GM23338 (cell line): Measurements from ENCODE around the gene C9orf40. TPM values are rescaled to one million over a fixed set of nuclear protein-coding genes. Genes with fewer than 3 reads are reported as not detected.

ENCODE experiments used
- CREB1 ChIP-seq: fragments of 250-450 bp; sonication (Bioruptor Pico); IDR thresholded peaks from 2 replicates; pipeline ENCODE4 v1.5.0; 2020; ENCODE audit warnings: low read depth, mild to moderate bottlenecking, moderate library complexity
- CTCF ChIP-seq, 2 experiments: fragments of 200-600 bp in 1 of 2; sonication (generic) in 1 of 2; conservative IDR thresholded peaks; 2 replicates each; pipeline versions ENCODE4 v1.5.1 to v1.6.1; 2016 to 2017; ENCODE audit warnings: antibody characterized with exemption in 2 of 2, low read depth in 2 of 2, mild to moderate bottlenecking in 2 of 2, moderate library complexity in 1 of 2
- ETS1 ChIP-seq: IDR thresholded peaks from 2 replicates; pipeline ENCODE4 v1.6.1; 2016; ENCODE audit warnings: antibody characterized with exemption
- EZH2 ChIP-seq: fragments of 200-600 bp; sonication (generic); IDR thresholded peaks from one replicate; pipeline ENCODE4 v1.8.0; 2017; ENCODE audit warnings: antibody characterized with exemption, mild to moderate bottlenecking, low read depth; ENCODE audit not compliant: unreplicated experiment
- EZH2phosphoT487 ChIP-seq: fragments of 200-600 bp; sonication (generic); IDR thresholded peaks from one replicate; pipeline ENCODE4 v1.8.1; 2018; ENCODE audit warnings: antibody characterized with exemption; ENCODE audit not compliant: unreplicated experiment
- ZNF114 ChIP-seq: fragments of 250-450 bp; sonication (Bioruptor Pico); IDR thresholded peaks from 2 replicates; pipeline ENCODE4 v1.5.0; 2020; ENCODE audit warnings: mild to moderate bottlenecking, moderate library complexity
- ZNF331 ChIP-seq: fragments of 250-450 bp; sonication (Bioruptor Pico); IDR thresholded peaks from 2 replicates; pipeline ENCODE4 v1.5.0; 2020; ENCODE audit warnings: low read depth, mild to moderate bottlenecking, moderate library complexity
- ZNF462 ChIP-seq: fragments of 250-450 bp; sonication (Bioruptor Pico); IDR thresholded peaks from 2 replicates; pipeline ENCODE4 v1.5.0; 2020; ENCODE audit warnings: mild to moderate bottlenecking, moderate library complexity
- polyA plus RNA-seq: library from polyadenylated mRNA; unstranded; fragments of >200 nt; fragmentation: Nextera tagmentation; extraction: Ambion mirVana; gene quantifications from 2 replicates; pipeline ENCODE4 v1.2.1, GENCODE V29; 2016
- total RNA-seq: library from RNA; depleted of rRNA; stranded (reverse); fragments of >200 nt; shearing (Covaris generic); gene quantifications from 2 replicates; pipeline ENCODE4 v1.2.3, GENCODE V29; 2014

The C9orf40 gene
- total and polyA plus RNA-seq, 2 experiments from 2014 or later, result 11.1 to 11.4 TPM

GRCh38 chr9:74942801-74943200, 9.9 kb downstream of the C9orf40 start (continued):
- TF ChIP-seq ZNF462 (CRISPR knock-in tag), result no peak
- TF ChIP-seq EZH2, result no peak
- no peak for TF ChIP-seq ETS1
- TF ChIP-seq ZNF114 (CRISPR knock-in tag), result no peak
- no peak for TF ChIP-seq ZNF331 (CRISPR knock-in tag)
- TF ChIP-seq CTCF (conservative IDR thresholded peaks at IDR 0.05; ENCODE audit: low read depth in 2 of 2), result no peak
- no peak for TF ChIP-seq EZH2phosphoT487
- TF ChIP-seq CREB1, result no peak
